Large intestine (tissue), 3 donors: ENCODE measurements around the gene DNAJC2. TPM values are rescaled to one million over a fixed set of nuclear protein-coding genes. Genes with fewer than 3 reads are reported as not detected.
A peak's percentile ranks its signal among the peaks of the same experiment; 100 is the strongest.
"Not testable (repeated sequence)": the region's sequence is repeated elsewhere in the genome, so short reads cannot be mapped to it uniquely, and the experiment has no call there.

Experiments used
- DNase-seq, 2 donors: peaks; one replicate each; pipeline versions ENCODE4 v3.0.0 to v3.0.0-alpha.2; 2013
- H3K27ac ChIP-seq: one replicate; pipeline ENCODE4 v1.5.1; 2013; ENCODE audit warnings: low read length
- H3K27me3 ChIP-seq: 2 replicates; pipeline ENCODE4 v1.6.1; 2013; ENCODE audit warnings: low read length; ENCODE audit not compliant: control insufficient read depth, insufficient read depth
- H3K36me3 ChIP-seq: 2 replicates; pipeline ENCODE4 v1.6.1; 2013; ENCODE audit warnings: low read length; ENCODE audit not compliant: control insufficient read depth, insufficient read depth
- H3K4me1 ChIP-seq: one replicate; pipeline ENCODE4 v1.6.1; 2013; ENCODE audit warnings: low read length; ENCODE audit not compliant: control insufficient read depth, insufficient read depth
- H3K4me3 ChIP-seq: one replicate; pipeline ENCODE4 v1.5.1; 2013; ENCODE audit warnings: low read length
- H3K9me3 ChIP-seq: one replicate; pipeline ENCODE4 v1.6.1; 2013; ENCODE audit warnings: mild to moderate bottlenecking, low read depth, low read length, moderate library complexity; ENCODE audit not compliant: control insufficient read depth
- WGBS: methylation state at CpG from one replicate; pipeline ENCODE4 v1.1.5; 2013; ENCODE audit warnings: low lambda C conversion rate; ENCODE audit not compliant: insufficient coverage; 5-methylcytosine and 5-hydroxymethylcytosine counted together
- polyA plus RNA-seq: library from polyadenylated mRNA; unstranded; fragments of 120-200 nt; gene quantifications from one replicate; pipeline ENCODE4 v1.2.1, GENCODE V29; 2013

The DNAJC2 gene
- polyA plus RNA-seq, 1 donor, result 38.8 TPM

DNA sequence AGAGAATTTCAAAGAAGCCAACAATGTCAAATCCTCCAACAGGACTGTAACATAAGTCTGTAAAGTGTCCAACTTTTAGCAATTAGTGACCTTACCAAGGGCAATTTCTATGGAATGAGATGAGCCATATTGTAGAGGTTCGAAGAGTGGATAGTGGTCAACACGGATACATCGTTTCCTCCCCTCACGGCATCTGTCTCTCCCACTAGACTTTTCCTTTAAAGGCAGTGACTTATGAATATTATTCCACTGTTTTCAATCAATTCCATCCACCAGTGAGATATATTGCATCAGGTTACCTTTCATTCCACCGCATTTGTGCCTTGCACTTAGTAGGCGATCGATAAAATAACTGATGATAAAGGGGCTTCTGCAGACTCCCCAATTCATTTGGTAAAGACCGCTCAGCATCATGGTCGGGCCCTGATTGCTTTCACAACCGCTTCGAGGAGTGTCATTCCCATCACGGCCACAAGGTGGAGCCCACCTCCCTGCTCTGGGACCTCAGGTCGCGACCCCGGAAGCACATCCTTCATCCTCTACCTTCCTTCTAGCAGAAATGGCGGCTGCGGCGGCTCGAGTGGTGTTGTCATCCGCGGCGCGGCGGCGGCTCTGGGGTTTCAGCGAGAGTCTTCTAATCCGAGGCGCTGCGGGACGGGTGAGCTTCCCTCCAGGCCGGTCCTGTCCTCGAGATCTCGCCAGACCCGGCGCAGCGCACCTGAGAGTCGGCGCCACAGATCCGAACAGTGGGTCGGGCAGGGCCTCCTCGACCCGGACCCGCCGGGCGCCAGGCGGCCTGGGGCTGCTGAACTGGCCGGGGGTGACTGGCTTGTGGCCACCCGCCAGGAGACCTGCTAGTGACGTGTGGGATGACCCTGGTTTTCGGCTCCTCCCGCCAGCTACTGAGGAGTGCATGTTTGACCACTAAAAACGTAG is 47.4 kb downstream of the DNAJC2 start, which contains the start of gene PMPCB:
Gene PMPCB (plus strand): TSS at position 535 of the 936 bp plus-strand sequence. CDS start 25 bp downstream, at position 560.
- WGBS, result no CpG with 5 or more reads among the region's 52 CpGs
- H3K27ac ChIP-seq, result peak within 1 kb of the TSS; percentile 58
- DNase-seq, result peak; percentile 88 to 89
- peaks cover 23% of the 10 kb centered on the region for H3K36me3 ChIP-seq
- H3K27me3 ChIP-seq, result no peaks in the 10 kb centered on the region
- H3K9me3 ChIP-seq, result no peaks in the 10 kb centered on the region
- peak within 1 kb of the TSS; percentile 83 for H3K4me3 ChIP-seq
- peaks cover 3% of the 10 kb centered on the region for H3K4me1 ChIP-seq

DNA sequence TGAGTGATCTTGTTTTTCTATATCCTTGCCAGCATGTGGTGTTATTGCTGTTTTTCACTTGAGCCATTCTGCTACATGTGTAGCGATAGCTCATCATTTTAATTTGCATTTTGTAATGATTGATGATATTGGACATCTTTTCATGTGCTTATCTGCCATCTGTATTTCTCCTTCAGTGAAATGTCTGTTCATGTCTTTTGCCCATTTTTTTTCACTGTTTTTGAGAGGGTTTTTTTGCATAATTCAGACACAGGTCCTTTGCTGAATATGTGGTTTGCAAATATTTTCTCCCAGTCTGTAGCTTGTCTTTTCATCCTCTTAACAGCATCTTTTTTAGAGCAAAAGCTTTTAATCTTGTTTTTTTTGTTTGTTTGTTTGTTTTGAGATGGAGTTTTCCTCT is 51.0 kb downstream of the DNAJC2 start:
- H3K4me3 ChIP-seq, result no peak overlapping the region
- no peak overlapping the region for H3K27ac ChIP-seq
- 100% methylated on average over 1 of the region's 1 CpG for WGBS

DNA sequence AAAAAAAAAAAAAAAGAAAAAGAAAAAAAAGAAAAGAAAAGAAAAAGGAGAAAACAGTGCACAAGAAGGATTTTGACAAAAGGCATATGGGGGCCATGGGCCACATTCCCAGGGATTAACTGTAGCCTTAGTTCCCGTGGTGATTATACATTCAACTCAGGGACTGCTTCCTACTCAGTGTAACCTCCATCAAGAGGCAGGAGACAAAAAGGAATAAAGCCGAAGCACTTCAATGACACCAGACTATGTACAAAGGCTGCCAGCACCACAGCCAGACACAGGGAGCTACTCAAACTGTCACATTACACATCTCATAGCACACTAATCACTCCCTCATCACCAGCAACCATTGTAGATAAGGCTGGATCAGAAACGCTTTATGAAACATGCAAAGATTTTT is 52.4 kb downstream of the DNAJC2 start:
- H3K36me3 ChIP-seq, result no peaks in the 10 kb centered on the region
- H3K4me1 ChIP-seq, result no peaks in the 10 kb centered on the region
- no peaks in the 10 kb centered on the region for H3K9me3 ChIP-seq
- no peak for DNase-seq
- no peaks in the 10 kb centered on the region for H3K27me3 ChIP-seq
- H3K4me3 ChIP-seq, result no peak overlapping the region
- WGBS, result no CpG with 5 or more reads among the region's 3 CpGs
- no peak overlapping the region for H3K27ac ChIP-seq

More for the DNA sequence above, 51.0 kb downstream of the DNAJC2 start:
- DNase-seq, result no peak
- Histone ChIP-seq H3K4me1 (peaks cover 2% of the 10 kb centered on the region), H3K9me3 (no peaks in the 10 kb centered on the region), H3K27me3 (no peaks in the 10 kb centered on the region), H3K36me3 (no peaks in the 10 kb centered on the region)

DNA sequence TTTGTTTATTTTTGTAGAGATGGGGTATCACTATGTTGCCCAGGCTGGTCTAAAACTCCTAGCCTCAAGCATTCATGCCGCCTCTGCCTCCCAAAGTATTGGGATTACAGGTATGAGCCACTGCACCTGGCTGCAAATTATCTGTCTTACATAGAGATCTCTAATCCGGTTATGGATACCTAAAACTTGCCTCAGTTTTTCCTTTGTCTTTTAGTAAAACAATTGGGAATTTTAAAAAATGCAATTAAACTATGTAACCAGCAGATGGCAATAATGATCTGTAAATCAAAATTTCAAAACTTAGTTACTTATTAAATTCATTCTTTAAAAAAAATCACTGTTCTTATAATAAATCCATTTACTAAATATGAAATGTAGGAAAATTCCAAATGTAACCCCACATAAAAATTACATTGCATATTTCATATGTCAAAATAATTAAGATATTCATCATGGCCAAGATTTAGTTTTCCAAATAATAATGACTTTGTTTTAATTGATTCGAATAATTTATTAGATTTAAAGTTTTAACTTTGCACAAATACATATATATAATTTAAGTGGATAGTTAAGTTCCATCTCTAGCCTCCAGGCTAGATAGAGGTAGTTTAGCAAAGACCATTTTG is 61.7 kb downstream of the DNAJC2 start:
- not testable (repeated sequence) for H3K4me3 ChIP-seq, H3K4me1 ChIP-seq, H3K9me3 ChIP-seq, H3K27ac ChIP-seq, DNase-seq, H3K36me3 ChIP-seq
- peaks cover 22% of the 10 kb centered on the region for H3K27me3 ChIP-seq
- WGBS, result no CpG with 5 or more reads among the region's 3 CpGs

DNA sequence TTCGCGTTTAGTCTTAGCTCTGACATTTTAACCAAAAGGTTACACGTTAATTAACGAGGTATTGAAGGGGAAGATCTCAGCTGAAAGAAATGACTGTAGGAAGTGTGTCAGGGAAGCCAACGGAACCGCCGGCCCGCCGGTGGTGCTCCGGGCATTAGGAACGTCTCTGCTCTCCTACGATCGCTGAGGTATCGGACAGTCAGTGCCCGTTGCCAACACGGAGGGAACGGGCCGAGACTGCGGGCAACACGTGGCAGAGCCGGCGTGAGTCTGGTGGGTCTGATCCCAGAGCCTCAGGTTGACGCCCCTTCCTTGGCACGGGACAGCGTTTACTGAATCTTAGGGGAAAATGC is 63.8 kb downstream of the DNAJC2 start:
- DNase-seq, H3K9me3 ChIP-seq, H3K27ac ChIP-seq, H3K36me3 ChIP-seq, H3K4me1 ChIP-seq: not testable (repeated sequence)
- Histone ChIP-seq H3K27me3 (peaks cover 23% of the 10 kb centered on the region), H3K4me3 (peak overlapping the region; percentile 43)
- WGBS, result 0% methylated on average over 2 of the region's 25 CpGs

DNA sequence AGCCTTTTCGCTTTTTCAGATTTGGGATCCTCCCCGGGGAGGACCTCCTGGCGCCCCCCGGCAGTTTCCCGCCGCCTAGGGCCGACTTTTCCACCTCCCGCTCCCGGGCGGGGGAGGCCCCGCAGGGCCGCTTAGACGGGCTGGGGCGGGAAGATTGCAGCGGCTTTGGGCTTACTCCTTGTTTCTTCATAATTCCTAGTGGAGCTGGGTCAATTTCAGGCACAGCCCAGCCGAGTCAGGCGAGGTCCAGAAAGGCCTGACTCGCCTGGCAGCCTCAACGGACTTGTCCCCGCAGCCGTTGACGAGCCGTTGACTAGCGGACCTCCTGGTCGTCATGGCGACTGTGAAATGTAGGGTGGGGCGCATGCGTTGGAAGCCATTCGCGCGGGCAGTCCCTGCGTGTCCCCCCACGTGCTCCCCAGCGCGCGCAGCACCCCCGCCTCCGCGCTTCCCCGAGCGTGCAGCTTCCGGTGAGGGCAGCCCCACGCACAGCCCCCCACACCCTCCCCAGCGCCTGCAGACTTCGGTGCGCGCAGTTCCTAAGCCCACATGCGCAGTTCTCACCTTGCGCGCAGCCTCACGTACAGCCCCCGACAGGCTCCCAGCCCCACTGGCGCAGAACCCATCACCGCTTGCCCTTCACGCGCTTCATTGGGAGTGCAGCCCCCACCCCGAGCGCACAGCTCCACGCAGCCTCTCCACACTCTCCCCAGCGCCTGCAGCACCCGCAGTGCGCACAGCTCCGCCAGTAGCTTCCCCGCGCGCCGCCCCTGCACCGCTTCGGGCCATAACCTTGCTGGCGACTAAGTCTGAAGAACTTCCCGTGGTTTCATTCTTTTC is 64.4 kb downstream of the DNAJC2 start:
- H3K27ac ChIP-seq, H3K9me3 ChIP-seq, H3K36me3 ChIP-seq, H3K4me1 ChIP-seq: not testable (repeated sequence)
- peak overlapping the region; percentile 43 for H3K4me3 ChIP-seq
- DNase-seq, result peak; percentile 35 to 60
- H3K27me3 ChIP-seq, result peaks cover 23% of the 10 kb centered on the region
- WGBS, result no CpG with 5 or more reads among the region's 71 CpGs

DNA sequence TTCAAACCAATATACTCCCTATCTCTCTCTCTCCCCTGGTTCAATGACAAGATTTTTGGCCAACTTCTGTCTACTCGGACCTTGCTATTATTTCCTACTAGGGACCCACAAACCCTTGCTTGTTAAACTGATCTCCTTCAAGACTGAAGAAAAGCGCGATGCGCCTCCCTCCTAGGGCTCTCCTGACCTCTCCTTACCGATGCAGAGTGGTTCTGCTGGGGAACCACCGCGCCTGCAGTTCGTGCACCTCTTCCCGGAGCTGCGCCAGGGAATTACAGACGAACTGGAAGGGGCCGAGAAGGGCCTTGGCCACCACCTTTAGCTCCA is 65.0 kb downstream of the DNAJC2 start:
- peak in 1 of 2 donors; percentile 11 for DNase-seq
- H3K27ac ChIP-seq, H3K4me1 ChIP-seq, H3K36me3 ChIP-seq, H3K9me3 ChIP-seq: not testable (repeated sequence)
- no CpG with 5 or more reads among the region's 12 CpGs for WGBS
- peak overlapping the region; percentile 43 for H3K4me3 ChIP-seq
- H3K27me3 ChIP-seq, result peaks cover 23% of the 10 kb centered on the region

DNA sequence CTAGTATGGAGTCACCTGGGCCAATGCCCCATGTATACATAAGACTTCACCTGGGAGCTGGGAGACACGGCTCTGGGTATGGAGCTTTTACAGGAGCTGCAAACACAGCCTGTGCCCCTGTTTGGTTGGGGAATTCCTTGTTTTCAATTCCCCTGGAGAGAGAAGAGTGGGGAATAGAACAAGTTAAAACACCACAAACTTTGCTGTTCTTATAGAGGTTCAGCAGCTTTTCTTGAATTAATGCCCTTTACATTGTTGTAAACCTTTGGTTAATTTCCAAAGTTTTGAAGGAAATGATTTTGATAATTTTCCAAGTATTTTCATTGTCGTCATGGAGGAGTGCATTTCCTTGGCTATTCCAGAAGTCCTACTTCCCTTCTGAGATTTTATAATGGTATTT is 66.4 kb downstream of the DNAJC2 start:
- H3K4me1 ChIP-seq, H3K27ac ChIP-seq, DNase-seq, H3K4me3 ChIP-seq, H3K36me3 ChIP-seq, H3K9me3 ChIP-seq: not testable (repeated sequence)
- no CpG with 5 or more reads among the region's 2 CpGs for WGBS
- peaks cover 23% of the 10 kb centered on the region for H3K27me3 ChIP-seq

DNA sequence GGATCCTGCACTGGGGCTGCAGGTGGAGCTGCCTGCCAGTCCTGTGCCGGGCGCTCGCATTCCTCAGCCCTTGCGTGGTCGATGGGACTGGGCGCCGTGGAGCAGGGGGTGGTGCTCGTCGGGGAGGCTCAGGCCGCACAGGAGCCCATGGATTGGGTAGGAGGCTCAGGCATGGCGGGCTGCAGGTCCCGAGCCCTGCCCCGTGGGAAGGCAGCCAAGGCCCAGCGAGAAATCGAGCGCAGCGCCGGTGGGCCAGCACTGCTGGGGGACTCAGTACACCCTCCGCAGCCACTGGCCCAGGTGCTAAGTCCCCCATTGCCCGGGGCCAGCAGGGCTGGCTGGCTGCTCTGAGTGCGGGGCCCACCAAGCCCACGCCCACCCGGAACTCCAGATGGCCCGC is 69.7 kb downstream of the DNAJC2 start:
- H3K4me3 ChIP-seq, H3K27ac ChIP-seq, H3K36me3 ChIP-seq, H3K4me1 ChIP-seq, H3K9me3 ChIP-seq, DNase-seq: not testable (repeated sequence)
- peaks cover 12% of the 10 kb centered on the region for H3K27me3 ChIP-seq
- WGBS, result no CpG with 5 or more reads among the region's 24 CpGs

DNA sequence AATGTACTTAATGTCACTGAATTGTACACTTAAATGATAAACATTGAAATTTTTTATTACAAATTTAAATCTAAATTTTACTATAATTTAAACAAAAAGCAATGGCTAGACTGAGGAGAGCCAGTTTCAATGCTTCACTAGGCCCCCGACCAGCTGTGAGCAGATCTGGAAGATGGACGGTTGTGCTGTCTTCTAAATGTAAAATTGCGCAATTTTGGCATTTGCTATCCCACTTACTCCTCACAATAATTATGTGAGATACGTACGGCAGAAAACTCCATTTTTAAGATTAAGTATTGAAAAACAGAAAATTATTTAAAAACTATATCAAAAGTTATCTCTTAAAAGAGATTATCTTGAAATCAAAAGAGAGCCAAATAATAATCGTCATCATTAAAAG is 71.2 kb downstream of the DNAJC2 start:
- DNase-seq, H3K4me1 ChIP-seq, H3K9me3 ChIP-seq, H3K27me3 ChIP-seq, H3K27ac ChIP-seq, H3K4me3 ChIP-seq, H3K36me3 ChIP-seq: not testable (repeated sequence)
- 96% methylated on average over 4 of the region's 6 CpGs for WGBS
